ENCODE data around the gene HMGN1.

The HMGN1 gene

DNA sequence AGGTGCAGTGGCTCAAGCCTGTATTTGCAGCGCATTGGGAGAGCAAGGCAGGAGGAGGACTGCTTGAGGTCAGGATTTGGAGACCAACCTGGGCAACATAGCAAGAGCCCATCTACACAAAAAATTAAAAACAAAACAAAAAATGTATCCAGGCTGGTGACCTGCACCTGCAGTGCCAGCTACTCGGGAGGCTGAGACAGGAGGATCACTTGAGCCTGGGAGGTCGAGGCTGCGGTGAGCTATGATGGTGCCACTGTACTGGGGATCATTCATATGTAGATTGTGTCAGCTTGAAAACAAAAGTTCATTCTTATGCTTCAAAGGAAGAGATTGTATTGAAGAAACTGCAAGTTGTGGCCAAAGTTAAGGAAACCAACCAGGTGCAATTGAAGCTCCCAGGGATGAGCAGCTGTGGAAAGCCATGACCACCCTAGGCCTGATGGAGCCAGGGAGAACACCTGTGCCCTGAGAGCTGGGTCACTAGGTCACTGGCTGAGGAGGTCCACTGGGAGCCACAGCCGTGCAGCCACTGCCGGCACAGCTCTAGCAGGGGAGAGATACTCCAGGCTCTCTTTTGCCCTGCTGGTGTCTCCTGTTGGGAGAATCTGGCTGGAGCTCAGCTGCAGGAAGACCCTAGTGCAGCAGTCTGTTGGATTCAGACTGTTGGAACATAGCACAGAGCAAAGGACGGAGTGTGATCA is 22.1 kb downstream of the HMGN1 start:
- DNase-seq = no peak

DNA sequence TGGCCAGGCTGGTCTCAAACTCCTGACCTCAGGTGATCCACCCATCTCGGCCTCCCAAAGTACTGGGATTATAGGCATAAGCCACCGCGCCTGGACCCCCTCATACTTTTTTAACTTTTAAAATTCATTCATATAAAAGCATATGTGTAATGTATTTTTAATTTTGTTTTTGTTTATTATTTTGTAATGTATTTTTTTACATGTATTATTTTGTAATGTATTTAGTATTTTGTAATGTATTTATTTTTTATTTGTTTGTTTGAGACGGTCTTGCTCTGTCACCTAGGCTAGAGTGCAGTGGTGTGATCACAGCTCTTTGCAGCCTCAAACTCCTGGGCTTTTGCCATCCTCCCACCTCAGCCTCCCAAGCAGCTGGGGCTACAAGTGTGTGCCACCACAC is 23.4 kb downstream of the HMGN1 start:
- DNase-seq = no peak

DNA sequence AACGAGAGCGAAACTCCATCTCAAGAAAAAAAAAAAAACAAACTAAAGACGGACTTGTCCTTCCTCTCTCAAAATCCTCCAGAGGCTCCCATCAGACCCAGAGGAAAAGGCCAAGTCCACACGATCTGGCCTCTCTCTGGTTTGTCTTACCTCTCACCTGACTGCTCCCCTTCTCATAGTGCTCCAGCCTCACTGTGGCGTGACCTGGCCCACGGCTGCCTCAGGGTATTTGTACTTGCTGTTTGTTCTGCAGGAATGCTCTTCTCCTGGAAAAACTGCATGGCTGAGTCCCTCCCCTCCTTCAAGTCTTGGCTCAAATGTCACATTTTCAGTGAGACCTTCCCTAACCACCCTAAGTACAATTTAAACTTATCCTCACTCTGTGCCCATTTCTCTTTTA is 27.5 kb downstream of the HMGN1 start:
- no peak for DNase-seq

DNA sequence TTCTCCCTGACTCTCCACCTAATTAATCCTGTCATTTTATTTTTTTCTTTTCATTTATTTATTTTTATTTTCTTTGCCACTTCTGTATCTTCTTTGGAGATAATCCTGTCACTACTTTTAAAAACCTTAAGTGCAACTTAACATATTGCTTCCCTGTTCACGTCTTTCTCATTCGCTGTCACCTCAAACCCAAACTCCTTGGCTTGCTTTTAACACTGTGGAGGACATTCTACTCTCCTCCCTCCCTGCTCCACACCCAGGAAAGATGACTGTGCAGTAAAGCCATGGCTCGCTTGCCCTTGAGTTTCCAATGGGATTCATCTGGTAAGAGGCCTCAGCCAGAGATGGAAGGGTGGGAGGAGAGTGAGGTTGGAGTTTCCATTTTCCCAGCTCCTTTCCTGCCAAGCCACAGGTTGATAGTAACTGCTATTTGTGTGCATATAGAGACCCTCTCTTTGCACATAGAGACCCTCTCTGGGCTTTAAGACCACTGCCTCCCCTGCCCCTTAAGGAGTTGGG is 29.0 kb downstream of the HMGN1 start:
- no peak for DNase-seq

DNA sequence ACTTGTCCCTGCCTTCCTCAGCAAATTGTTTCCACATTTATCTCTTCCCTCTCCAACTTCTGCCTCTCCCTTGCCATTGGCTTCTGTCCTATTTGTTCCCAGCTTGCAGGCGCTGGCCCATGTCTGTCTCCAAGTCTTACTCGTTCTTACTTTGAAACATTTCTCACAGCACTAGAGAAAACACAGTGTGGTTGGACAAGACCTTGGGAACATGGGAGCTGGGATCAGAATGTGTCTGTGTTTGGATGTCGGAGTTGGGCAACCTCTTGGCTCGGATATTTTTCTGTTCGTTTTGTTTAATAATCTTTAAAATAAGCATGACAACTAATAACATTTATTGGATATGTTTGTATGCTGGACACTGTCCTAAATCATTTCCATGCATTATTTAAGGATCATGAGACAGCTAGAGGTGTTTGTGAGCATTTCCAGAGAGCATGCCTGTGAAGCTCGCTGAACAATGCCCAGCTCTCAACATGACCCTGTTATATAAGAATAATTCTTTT is 29.6 kb downstream of the HMGN1 start:
- no peak for DNase-seq

DNA sequence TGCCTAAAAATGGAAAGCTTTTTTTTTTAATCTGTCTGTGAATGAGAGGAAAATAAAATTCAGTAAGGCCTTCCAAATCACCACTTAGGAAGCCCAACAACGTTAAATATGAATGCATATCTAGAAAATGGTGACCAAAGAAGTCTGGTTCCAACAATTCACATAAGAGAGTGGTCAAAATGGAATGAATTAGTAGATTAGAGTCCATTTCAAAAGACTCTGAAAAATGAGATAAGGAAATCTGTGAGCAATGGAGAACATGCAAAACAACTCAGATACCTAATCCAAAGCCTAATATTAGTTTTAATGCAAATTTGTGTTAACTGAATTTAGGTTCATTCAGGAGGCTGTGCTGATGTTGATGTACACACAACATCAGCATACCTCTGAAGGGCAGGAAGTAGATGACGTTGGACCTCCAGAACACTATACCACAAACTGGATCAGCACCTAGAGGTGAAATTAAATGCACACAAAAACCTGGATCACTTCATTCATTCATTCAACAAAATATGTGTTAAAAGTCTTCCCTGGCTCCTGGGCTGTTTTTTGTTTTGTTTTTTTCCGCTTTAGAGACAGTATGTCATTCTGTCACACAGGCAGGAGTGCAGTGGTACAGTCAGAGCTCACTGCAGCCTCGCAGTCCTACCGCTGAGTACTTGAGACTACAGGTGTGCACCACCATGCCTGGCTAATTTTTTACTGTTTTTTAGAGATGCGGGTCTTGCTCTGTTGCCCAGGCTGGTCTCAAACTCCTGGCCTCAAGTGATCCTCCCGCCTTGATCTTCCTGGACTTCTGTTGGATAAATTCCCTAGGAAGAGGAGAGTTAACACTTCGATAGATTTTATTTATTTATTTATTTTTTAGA is 30.6 kb downstream of the HMGN1 start:
- DNase-seq = no peak

DNA sequence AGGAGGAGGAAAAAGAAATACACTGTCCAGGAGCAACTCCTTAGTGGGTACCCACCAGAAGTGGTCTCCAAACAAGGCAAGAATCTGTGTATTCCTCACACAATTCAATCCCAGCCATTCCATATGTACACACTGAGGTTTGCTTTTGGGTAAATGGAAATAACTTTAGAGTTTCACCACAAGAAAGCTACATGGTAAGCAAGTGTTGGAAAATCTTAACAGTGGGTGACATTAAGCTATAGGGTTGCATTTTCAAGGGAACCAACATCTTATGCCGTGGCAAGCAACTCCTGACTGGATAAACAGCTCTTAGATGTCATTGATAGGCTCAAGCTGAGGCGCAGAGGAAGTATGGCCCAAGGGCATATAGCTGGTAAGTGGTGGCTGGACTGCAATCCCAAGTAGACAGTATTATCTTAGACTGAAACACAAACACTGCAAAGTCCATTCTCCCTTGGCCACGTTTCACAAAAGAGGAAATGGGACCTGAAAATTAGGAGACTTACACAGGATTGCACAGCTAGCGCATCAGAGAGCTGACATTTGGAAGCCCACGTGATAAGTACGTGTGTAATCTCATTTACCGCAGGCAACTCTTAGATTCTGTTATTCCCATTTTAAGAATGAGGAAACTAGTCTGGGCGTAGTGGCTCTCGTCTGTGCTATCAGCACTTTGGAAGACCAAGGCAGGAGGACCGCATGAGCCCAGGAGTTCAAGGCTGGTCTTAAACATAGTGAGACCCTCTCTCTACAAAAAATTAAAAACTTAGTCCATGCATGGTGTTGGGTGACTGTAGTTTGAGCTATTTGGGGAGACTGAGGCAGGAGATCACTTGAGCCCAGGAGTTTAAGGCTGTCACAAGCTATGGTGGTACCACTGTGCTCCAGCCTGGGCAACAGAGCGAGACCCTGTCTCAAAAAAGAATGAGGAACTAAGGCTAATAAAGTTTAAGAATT is 31.5 kb downstream of the HMGN1 start:
- no peak for DNase-seq

DNA sequence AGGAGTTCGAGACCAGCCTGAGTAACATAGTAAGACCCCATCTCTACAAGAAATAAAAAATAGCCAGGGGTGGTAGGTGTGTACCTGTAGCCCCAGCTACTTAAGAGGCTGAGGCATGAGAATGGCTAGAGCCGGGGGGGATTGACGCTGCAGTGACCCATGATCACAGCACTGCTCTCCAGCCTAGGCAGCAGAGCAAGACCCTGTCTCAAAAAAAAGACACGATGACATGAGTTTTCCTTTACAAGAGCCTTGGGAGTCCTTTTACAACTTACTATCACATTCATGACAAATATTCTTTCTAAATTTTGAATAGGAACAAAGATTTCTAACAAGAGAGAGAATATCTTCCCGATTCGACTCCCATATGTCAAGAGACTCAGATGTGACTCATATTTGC is 32.2 kb downstream of the HMGN1 start:
- DNase-seq = no peak

DNA sequence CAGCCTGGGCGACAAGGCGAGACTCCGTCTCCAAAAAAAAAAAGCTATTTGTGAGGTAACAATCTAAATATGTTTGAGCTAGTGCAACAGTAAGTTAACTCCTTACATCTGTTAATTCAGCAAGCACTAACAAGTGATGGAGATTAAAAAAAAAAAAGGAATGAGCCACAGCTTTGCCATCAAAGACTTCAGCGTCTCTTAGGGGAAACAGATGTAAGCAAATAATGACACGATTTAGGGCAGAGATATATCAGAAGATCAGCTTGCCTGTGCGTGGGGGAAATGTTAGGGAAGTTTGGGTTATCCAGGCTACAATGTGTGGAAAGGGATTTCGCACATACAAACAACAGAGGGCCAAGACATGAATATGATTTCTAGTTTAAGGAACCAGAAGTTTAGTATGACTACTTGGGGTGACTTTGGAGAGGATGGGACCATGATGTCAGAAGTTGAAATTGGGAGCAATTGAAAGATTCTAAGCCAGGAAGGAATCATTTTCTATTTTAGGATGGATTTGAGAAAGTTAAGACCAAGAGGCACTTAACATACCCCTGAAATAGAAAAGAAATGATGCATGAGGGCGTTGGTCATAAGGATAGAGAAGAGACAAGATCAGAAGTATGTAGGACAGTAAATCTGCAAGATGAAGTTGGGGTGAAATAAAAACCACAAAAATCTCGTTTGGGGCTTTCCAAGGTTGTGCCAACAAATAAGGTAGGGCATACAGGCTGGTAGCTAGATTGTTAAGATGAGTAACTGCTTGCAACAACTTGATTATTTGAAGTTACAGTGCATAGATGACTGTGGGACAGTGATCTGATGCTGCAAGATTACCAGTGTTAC is 33.1 kb downstream of the HMGN1 start:
- DNase-seq = no peak

DNA sequence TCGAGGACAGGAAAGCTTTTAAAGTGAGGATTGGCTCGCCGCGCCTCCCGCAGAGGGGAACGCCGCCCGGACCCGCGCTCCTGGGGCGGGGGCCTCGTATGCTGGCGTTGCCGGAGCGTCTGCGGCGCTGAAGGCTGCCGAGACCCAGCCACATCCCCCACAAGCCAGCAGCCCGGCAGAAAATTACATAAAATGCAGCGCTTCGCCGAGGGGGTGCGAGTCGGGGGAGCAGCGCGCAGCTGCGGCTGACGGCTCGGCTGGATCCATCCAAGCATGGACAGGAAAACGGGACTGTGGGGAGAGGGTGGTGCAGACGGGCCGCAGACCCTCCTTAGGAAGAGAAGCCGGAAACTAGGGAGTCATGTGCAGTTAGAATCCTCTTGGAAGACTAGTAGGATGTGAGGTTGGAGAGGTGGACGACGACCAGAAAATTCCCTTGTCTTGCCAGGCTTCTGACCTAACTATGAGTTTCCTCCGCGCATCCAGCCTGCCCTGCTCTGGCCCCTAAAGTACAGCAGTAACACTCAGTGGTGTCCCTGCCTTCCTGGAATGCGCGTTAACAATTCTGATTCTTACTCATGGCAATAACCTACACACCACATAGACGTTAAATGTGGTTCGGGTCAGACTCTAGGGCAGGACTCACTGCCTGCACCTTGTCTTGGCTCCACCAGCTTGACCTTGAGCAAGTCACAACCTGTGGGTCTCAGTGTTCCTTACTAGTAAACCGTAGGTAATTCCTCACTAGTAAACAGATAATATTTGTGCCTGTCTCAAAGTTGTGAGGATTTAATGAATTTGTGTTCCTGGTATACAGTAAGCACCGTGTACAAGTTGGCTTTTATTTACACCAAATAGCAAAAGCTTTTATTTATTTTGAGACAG is 34.5 kb downstream of the HMGN1 start:
- DNase-seq = peak; percentile 29

DNA sequence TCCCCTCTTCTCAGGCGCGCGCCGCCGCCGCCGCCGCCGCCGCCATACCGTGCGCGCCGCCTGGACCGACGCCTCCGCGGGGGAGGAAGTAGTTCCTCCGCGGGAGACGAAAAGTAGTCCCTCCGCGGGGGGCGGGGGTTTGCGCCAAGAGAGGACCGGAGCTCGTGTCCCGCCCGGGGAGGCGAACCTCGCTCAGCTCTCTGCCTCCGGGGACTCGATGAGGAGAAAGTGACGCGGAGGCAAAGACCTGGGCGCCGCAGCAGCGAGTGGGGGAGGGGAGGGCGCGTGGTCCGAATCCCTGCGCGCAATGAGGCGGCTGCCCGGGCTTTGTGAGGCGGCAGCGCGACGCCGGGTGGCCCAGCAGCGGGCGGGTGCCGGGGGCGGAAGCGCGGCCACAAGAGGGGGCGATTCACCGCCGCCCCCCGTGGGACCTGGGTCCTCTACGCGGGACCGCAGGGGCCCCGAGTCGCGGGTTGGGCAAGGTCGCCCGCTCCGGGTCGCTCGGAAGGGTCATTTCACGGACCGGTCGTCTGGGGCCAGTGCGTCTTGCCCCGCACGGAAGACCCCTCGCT is 35.2 kb downstream of the HMGN1 start, which contains the start of gene BRWD1:
TSS of gene BRWD1 (minus strand) at position 62 of the 572 bp plus-strand sequence. CDS start 141 bp downstream, outside the sequence.
- DNase-seq = peak; percentile 66

DNA sequence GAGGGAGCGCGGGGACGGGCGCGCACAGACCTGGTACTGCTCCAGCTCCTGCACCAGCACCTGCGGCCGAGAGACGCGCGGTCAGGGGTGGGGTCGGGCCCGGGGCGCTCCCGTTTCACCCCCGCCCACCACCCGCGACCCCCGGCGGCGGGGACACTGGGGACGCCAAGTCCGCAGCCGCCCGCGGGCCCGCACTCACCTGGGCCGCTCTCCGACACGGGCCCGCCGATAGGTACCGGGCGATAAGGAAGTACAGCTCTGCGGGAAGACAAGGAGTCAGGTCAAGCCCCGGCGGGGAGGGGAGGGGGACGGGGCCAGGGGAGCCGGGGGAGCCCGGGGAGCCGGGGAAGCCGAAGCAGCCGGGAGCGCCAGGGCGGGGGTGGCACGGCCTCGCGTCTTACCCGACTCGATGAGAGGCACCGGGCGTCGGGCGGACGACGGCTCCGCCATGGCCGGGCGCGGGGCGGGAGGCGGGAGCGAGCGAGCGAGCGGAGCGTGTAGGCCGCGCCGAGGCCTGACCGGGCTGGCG is 35.8 kb downstream of the HMGN1 start:
- no peak for DNase-seq

DNA sequence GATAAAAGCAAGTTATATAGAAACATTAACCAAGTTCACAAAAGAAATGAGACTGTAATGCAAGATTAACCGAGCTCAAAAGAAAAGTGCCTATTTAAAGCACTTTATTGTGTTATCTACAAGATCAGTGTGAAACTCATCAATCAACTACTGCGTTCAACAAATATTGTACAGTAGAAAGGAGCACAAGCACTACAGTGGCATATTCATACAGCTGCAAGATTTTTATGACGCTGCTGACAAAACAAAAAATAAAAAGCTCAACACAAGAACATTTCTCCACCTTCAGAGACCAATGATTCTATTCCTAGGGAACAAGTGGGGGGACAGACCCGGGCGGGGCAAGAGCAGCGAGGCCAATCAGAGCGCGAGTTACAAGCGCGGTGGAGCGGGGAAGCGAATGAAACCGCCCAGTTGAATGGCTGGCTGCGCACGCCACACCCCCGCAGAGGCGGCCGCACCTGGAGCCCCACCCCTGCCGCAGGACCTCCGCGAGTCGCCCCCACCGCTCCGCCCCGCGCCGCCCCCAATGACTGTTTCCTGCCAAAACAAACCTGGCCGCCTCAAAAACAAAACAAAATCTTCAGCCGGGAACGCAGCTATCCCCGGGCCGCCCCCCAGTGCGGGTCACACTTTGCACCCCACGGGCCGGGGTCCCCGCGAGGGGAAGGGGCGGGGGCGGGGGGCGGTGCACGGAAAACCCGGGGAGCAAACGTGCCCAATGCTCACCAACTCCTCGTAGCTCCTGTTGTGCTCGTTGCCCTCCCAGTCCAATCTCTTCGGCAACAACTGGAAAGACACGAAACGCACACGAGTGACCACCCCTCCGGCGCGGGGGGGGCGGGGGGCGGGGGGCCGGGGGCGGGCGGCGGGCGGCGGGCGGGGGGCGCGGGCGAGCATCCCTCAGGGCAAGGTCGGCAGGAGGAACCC is 36.5 kb downstream of the HMGN1 start:
- DNase-seq = peak; percentile 84

DNA sequence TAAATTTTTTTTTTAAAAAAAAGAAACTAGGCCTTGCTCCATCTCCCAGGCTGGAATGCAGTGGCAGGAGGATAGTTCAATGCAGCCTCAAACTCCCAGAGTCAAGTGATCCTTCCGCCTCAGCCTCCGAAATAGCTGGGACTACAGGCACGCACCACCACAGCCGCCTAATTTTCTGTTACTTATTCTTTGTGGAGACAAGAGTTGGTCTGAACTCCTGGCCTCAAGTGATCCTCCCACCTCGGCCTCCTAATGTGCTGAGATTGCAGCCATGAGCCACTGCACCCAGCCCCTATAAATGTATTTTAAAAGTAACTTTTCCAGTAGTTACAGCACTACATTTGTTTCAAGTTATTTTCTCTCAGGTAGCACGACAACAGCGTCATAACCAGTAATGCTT is 37.7 kb downstream of the HMGN1 start:
- no peak for DNase-seq

DNA sequence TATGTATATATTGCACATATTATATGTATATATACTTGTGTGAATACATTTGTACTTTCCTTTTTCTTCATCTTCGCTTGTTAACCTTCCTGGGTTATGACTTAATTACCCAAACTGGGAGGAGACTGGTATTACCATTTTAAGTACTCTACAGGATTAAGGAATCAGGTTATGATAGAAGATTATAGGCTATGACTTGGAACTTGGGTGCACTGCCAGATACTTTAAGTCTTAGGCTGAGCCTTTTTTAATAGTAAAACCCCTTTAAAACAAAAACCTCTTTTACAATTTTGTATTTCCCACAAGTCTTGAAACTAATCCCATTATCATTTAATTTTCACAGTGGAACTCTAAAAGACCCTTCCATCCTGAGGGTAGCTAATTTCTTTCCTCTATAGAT is 41.4 kb downstream of the HMGN1 start:
- no peak for DNase-seq

DNA sequence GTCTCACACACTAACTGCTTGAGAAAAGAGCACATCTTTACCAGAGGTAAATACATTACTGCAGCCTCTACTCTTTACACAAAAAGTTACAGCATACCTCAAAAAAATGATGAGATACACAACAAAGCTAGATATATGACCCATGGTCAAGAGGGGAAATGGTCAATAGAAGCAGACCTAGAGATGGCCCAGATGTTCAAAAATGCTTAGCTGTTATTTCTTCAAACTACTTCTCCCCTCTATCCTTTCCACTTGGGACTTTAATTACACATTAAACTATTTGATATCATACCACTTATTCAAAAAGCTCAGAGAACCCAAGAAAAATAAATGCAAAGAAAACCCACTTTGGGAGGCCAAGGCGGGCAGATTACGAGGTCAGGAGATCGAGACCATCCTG is 48.3 kb downstream of the HMGN1 start:
- DNase-seq = no peak

DNA sequence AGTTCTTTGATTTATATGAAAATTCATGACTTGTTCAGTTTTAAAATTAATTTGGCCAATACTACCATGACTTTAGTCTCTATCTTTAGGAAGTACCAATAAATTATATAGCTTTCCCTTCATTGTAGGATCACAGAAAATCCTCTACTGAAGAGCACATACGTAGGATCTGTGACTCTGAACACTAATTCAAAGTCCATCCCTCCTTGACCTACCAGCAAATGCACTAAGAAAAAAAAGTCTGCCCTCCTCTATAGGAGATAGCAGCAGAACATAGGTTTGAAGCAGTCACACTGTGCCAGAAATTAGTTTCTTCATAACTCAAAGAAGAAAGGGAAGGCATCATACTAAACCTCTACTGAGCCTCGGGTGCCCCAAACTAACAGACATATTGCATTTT is 52.0 kb downstream of the HMGN1 start:
- DNase-seq = no peak

All from NCI-H2029 treated with DMSO at 0.1 percent for 48 hours (cell line).